Measurements from ENCODE around the gene CENPP.

- TF ChIP-seq CTCF (conservative IDR thresholded peaks at IDR 0.05; ENCODE audit: low read depth, low read length) (no peak), EZH2 (IDR thresholded peaks at IDR 0.05; ENCODE audit: borderline replicate concordance, low read depth, low read length, poor library complexity, severe bottlenecking) (no peak)
Observed at GRCh38 chr9:92432972-92433548, 107.3 kb downstream of the CENPP start.

Data from A673 (cell line).